IMR-90 (cell line): ENCODE data around the gene FOXN3.

ENCODE experiments used
- BHLHE40 ChIP-seq: fragments of 150-350 bp; IDR thresholded peaks from 2 replicates; pipeline ENCODE4 v1.6.1; 2016; ENCODE audit warnings: mild to moderate bottlenecking, low read depth, low read length
- CHD1 ChIP-seq: IDR thresholded peaks from 2 replicates; pipeline ENCODE4 v1.6.1; 2012; ENCODE audit warnings: low read depth, low read length, improper control_type of control experiment
- MAFK ChIP-seq: IDR thresholded peaks from 2 replicates; pipeline ENCODE4 v1.6.1; 2012; ENCODE audit warnings: low read depth, low read length, improper control_type of control experiment
- MAZ ChIP-seq: IDR thresholded peaks from 2 replicates; pipeline ENCODE4 v1.6.1; 2012; ENCODE audit warnings: low read depth, mild to moderate bottlenecking, low read length, improper control_type of control experiment, moderate library complexity, borderline replicate concordance
- MXI1 ChIP-seq: IDR thresholded peaks from 2 replicates; pipeline ENCODE4 v1.6.1; 2012; ENCODE audit warnings: low read depth, mild to moderate bottlenecking, low read length, moderate library complexity, borderline replicate concordance
- POLR2A ChIP-seq: IDR thresholded peaks from 2 replicates; pipeline ENCODE4 v1.6.1; 2012; ENCODE audit warnings: mild to moderate bottlenecking, low read depth, low read length
- RAD21 ChIP-seq: IDR thresholded peaks from 2 replicates; pipeline ENCODE4 v1.6.1; 2012; ENCODE audit warnings: low read length, improper control_type of control experiment
- RFX5 ChIP-seq: IDR thresholded peaks from 2 replicates; pipeline ENCODE4 v1.8.0; 2012; ENCODE audit warnings: low read depth, mild to moderate bottlenecking, low read length, moderate library complexity
- SMC3 ChIP-seq: fragments of 150-350 bp; IDR thresholded peaks from 2 replicates; pipeline ENCODE4 v1.6.1; 2016; ENCODE audit warnings: low read depth, mild to moderate bottlenecking, antibody characterized with exemption, low read length, moderate library complexity
- TF ChIP-seq, protein P1 (sequence below): conservative IDR thresholded peaks from 2 replicates; pipeline ENCODE4 v1.5.1; 2012; ENCODE audit warnings: mild to moderate bottlenecking, low read depth, low read length, improper control_type of control experiment
- TF ChIP-seq, protein P2 (sequence below): fragments of 150-350 bp; IDR thresholded peaks from 2 replicates; pipeline ENCODE4 v1.6.1; 2017; ENCODE audit warnings: mild to moderate bottlenecking, antibody characterized with exemption, low read length, low read depth

DNA sequence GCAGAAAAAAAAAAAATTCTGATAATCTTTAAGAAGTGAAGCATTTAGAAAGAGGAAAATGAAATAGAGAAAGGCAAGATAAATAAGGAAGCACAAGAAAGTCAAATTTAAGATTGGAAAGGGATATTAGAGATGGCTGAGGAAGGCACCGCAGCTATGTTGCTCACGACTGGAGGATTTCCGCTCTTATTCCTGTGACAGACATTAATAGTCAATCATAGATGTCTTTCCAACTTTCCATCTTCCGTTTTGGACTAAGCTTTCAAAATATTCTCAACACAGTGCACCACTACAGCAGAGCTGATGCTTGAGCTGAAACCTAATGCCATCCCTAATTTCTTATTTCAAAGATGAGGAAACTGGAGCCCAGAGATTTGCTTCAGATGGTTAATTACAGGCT lies 290.6 kb downstream of the FOXN3 start:
- TF ChIP-seq, protein P1, sequence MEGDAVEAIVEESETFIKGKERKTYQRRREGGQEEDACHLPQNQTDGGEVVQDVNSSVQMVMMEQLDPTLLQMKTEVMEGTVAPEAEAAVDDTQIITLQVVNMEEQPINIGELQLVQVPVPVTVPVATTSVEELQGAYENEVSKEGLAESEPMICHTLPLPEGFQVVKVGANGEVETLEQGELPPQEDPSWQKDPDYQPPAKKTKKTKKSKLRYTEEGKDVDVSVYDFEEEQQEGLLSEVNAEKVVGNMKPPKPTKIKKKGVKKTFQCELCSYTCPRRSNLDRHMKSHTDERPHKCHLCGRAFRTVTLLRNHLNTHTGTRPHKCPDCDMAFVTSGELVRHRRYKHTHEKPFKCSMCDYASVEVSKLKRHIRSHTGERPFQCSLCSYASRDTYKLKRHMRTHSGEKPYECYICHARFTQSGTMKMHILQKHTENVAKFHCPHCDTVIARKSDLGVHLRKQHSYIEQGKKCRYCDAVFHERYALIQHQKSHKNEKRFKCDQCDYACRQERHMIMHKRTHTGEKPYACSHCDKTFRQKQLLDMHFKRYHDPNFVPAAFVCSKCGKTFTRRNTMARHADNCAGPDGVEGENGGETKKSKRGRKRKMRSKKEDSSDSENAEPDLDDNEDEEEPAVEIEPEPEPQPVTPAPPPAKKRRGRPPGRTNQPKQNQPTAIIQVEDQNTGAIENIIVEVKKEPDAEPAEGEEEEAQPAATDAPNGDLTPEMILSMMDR = no peak
- TF ChIP-seq POLR2A (no peak), SMC3 (no peak), BHLHE40 (no peak), MAZ (no peak), RAD21 (no peak), RFX5 (no peak), CHD1 (no peak), MAFK (no peak), MXI1 (no peak)
- TF ChIP-seq, protein P2, sequence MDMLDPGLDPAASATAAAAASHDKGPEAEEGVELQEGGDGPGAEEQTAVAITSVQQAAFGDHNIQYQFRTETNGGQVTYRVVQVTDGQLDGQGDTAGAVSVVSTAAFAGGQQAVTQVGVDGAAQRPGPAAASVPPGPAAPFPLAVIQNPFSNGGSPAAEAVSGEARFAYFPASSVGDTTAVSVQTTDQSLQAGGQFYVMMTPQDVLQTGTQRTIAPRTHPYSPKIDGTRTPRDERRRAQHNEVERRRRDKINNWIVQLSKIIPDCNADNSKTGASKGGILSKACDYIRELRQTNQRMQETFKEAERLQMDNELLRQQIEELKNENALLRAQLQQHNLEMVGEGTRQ = no peak
